ENCODE measurements around the gene SERBP1. TPM values are rescaled to one million over a fixed set of nuclear protein-coding genes. Genes with fewer than 3 reads are reported as not detected.

The SERBP1 gene
- 100 to 1,000 TPM in 3 of 6 experiments, 10 to 100 TPM in 3; 65.6 to 156 (median 96.6) TPM for total RNA-seq
- long read RNA-seq, full-length matches to known transcripts, result 17 of 34 reads
- long read RNA-seq, partial matches to known transcripts, result 13 of 34 reads
- long read RNA-seq, other reads (novel, unspliced or antisense), result 4 of 34 reads

GRCh38 chr1:67430358-67431155, at the start of gene SERBP1:
Gene SERBP1 (minus strand): TSS chr1:67430402. CDS start chr1:67430300, 102 bp downstream.
- Histone ChIP-seq H3K9me3 (no peaks in the 10 kb centered on the region), H3K27ac (peak within 1 kb of the TSS; percentile 77 to 90 (median 89)), H3K36me3 (peaks cover 0 to 5% (median 2%) of the 10 kb centered on the region in 4 donors), H3K27me3 (no peaks in the 10 kb centered on the region), H3K4me1 (peaks cover 0 to 12% (median 6%) of the 10 kb centered on the region in 4 donors), H3K4me3 (peak within 1 kb of the TSS; percentile 71 to 80 (median 75))
- 0% methylated on average over 29 of the region's 62 CpGs for WGBS (ENCODE audit: insufficient coverage, low coverage, low lambda C conversion rate, missing lambda C conversion rate)
- peak; percentile 64 for TF ChIP-seq POLR2A (IDR thresholded peaks at IDR 0.05)
- no peak for TF ChIP-seq CTCF (IDR thresholded peaks at IDR 0.05)
- ATAC-seq, result peak; percentile 94 to 97 (median 94)
- peak; percentile 97 to 98 (median 98) for DNase-seq
- intact Hi-C loops (cut with DNase I), result no loop called here

- DNase-seq (peak in 1 of 3 donors; percentile 27), ATAC-seq (peak; percentile 78 to 92 (median 84))
- 38% methylated on average over 9 of the region's 10 CpGs for WGBS (ENCODE audit: insufficient coverage, low coverage, low lambda C conversion rate, missing lambda C conversion rate)
- Histone ChIP-seq H3K36me3 (no peaks in the 10 kb centered on the region), H3K27ac (no peak overlapping the region), H3K9me3 (no peaks in the 10 kb centered on the region), H3K27me3 (no peaks in the 10 kb centered on the region), H3K4me1 (peaks cover 0 to 7% (median 0%) of the 10 kb centered on the region in 4 donors), H3K4me3 (no peak overlapping the region)
- intact Hi-C loops (cut with DNase I), result no loop called here
- TF ChIP-seq POLR2A (IDR thresholded peaks at IDR 0.05), result no peak
- no peak for TF ChIP-seq CTCF (IDR thresholded peaks at IDR 0.05)
Observed at GRCh38 chr1:67479146-67479891, 49.1 kb upstream of the SERBP1 start.

GRCh38 chr1:67476906-67477305, 46.7 kb upstream of the SERBP1 start:
- H3K4me1 ChIP-seq, result peaks cover 0 to 3% (median 0%) of the 10 kb centered on the region in 4 donors
- no peaks in the 10 kb centered on the region for H3K9me3 ChIP-seq
- intact Hi-C loops (cut with DNase I), result no loop called here
- no peak for DNase-seq
- TF ChIP-seq POLR2A (IDR thresholded peaks at IDR 0.05) (no peak), CTCF (IDR thresholded peaks at IDR 0.05) (no peak)
- ATAC-seq, result no peak
- no peak overlapping the region for H3K4me3 ChIP-seq
- no peaks in the 10 kb centered on the region for H3K27me3 ChIP-seq
- WGBS (ENCODE audit: insufficient coverage, low coverage, low lambda C conversion rate, missing lambda C conversion rate), result 69% methylated on average over 5 of the region's 5 CpGs
- H3K27ac ChIP-seq, result no peak overlapping the region
- no peaks in the 10 kb centered on the region for H3K36me3 ChIP-seq

- no peak overlapping the region for H3K27ac ChIP-seq
- intact Hi-C loops (cut with DNase I), result no loop called here
- peaks cover 0 to 3% (median 0%) of the 10 kb centered on the region in 4 donors for H3K4me1 ChIP-seq
- TF ChIP-seq CTCF (IDR thresholded peaks at IDR 0.05), result no peak
- TF ChIP-seq POLR2A (IDR thresholded peaks at IDR 0.05), result no peak
- no peak for DNase-seq
- H3K27me3 ChIP-seq, result no peaks in the 10 kb centered on the region
- no peak overlapping the region for H3K4me3 ChIP-seq
- no peak for ATAC-seq
- H3K9me3 ChIP-seq, result no peaks in the 10 kb centered on the region
- 100% methylated on average over 1 of the region's 2 CpGs for WGBS (ENCODE audit: insufficient coverage, low coverage, low lambda C conversion rate, missing lambda C conversion rate)
- no peaks in the 10 kb centered on the region for H3K36me3 ChIP-seq
Observed at GRCh38 chr1:67476006-67476482, 45.8 kb upstream of the SERBP1 start.
